NCI-H2171 treated with DMSO at 0.1 percent for 48 hours (cell line): ENCODE measurements around the gene PRR33.

Experiments
- DNase-seq: peaks from one replicate; lab custom pipeline; 2025; lab: John Stamatoyannopoulos, UW

PRR33 gene

GRCh38 chr11:1916132-1916985, 24.7 kb upstream of the PRR33 start:
- no peak for DNase-seq

GRCh38 chr11:1915795-1916131, 24.1 kb upstream of the PRR33 start:
- DNase-seq, result no peak

GRCh38 chr11:1913271-1914060, 21.8 kb upstream of the PRR33 start:
- no peak for DNase-seq

GRCh38 chr11:1912289-1912878, 20.7 kb upstream of the PRR33 start:
- no peak for DNase-seq

- DNase-seq, result no peak
These were observed 17.8 kb upstream of the PRR33 start for GRCh38 chr11:1909524-1909923.

GRCh38 chr11:1908618-1909017, 16.9 kb upstream of the PRR33 start:
- DNase-seq, result no peak

GRCh38 chr11:1906611-1907423, 15.1 kb upstream of the PRR33 start:
- no peak for DNase-seq

- DNase-seq, result no peak
These were observed 14.5 kb upstream of the PRR33 start for GRCh38 chr11:1906181-1906580.

GRCh38 chr11:1899686-1900085, 8.0 kb upstream of the PRR33 start:
- no peak for DNase-seq

- DNase-seq, result no peak
These were observed 7.4 kb upstream of the PRR33 start for GRCh38 chr11:1899090-1899489.

- DNase-seq, result no peak
These were observed 5.2 kb upstream of the PRR33 start for GRCh38 chr11:1896923-1897322.

GRCh38 chr11:1896468-1896867, 4.8 kb upstream of the PRR33 start:
- no peak for DNase-seq

- no peak for DNase-seq
These were observed 3.1 kb upstream of the PRR33 start for GRCh38 chr11:1894759-1895158.

GRCh38 chr11:1893581-1894359, 2.1 kb upstream of the PRR33 start:
- no peak for DNase-seq

- no peak for DNase-seq
These were observed 863 bp upstream of the PRR33 start for GRCh38 chr11:1892558-1892957.

GRCh38 chr11:1892116-1892515, 421 bp upstream of the PRR33 start:
- DNase-seq, result no peak

- DNase-seq, result no peak
These were observed 552 bp downstream of the PRR33 start for GRCh38 chr11:1890856-1891830.

- no peak for DNase-seq
These were observed 1.5 kb downstream of the PRR33 start for GRCh38 chr11:1889941-1890855.
